H9 (cell line): ENCODE data around the gene FAM83E. TPM values are rescaled to one million over a fixed set of nuclear protein-coding genes. Genes with fewer than 3 reads are reported as not detected.

Experiments used
- DNase-seq: peaks from one replicate; pipeline ENCODE4 v3.0.0-alpha.2; 2017
- H2AFZ ChIP-seq: one replicate; pipeline ENCODE4 v1.6.1; 2013; ENCODE audit warnings: mild to moderate bottlenecking, low read length, control low read depth, moderate library complexity
- H2AK5ac ChIP-seq: 2 replicates; pipeline ENCODE4 v1.6.1; 2013; ENCODE audit warnings: low read length, control low read depth, mixed read lengths; ENCODE audit not compliant: insufficient read length
- H2BK120ac ChIP-seq: one replicate; pipeline ENCODE4 v1.6.1; 2013; ENCODE audit warnings: low read depth, mild to moderate bottlenecking, low read length, control low read depth, inconsistent platforms; ENCODE audit not compliant: poor library complexity, severe bottlenecking
- H2BK12ac ChIP-seq: 2 replicates; pipeline ENCODE4 v1.6.1; 2013; ENCODE audit warnings: low read length, control low read depth, mixed read lengths, low read depth; ENCODE audit not compliant: insufficient read length
- H2BK15ac ChIP-seq: 2 replicates; pipeline ENCODE4 v1.6.1; 2013; ENCODE audit warnings: low read depth, low read length, control low read depth
- H2BK20ac ChIP-seq: one replicate; pipeline ENCODE4 v1.6.1; 2013; ENCODE audit warnings: low read depth, mild to moderate bottlenecking, low read length, control low read depth, inconsistent platforms; ENCODE audit not compliant: poor library complexity, severe bottlenecking
- H2BK5ac ChIP-seq: 2 replicates; pipeline ENCODE4 v1.6.1; 2013; ENCODE audit warnings: low read length, control low read depth, mixed read lengths; ENCODE audit not compliant: insufficient read length
- H3K14ac ChIP-seq: 2 replicates; pipeline ENCODE4 v1.6.1; 2013; ENCODE audit warnings: low read length, control low read depth; ENCODE audit not compliant: insufficient read depth
- H3K18ac ChIP-seq: 2 replicates; pipeline ENCODE4 v1.6.1; 2013; ENCODE audit warnings: low read depth, mild to moderate bottlenecking, mixed read lengths, low read length, control low read depth; ENCODE audit not compliant: insufficient read length
- H3K23ac ChIP-seq: 2 replicates; pipeline ENCODE4 v1.6.1; 2013; ENCODE audit warnings: low read length, control low read depth, mixed read lengths, low read depth; ENCODE audit not compliant: insufficient read length
- H3K23me2 ChIP-seq: 2 replicates; pipeline ENCODE4 v1.6.1; 2013; ENCODE audit warnings: low read depth, mild to moderate bottlenecking, mixed read lengths, low read length, control low read depth; ENCODE audit not compliant: insufficient read length, poor library complexity, severe bottlenecking
- H3K27ac ChIP-seq: 2 replicates; pipeline ENCODE4 v1.5.1; 2013; ENCODE audit warnings: low read length, control low read depth, mixed read lengths, low read depth; ENCODE audit not compliant: insufficient read length
- H3K27me3 ChIP-seq: 2 replicates; pipeline ENCODE4 v1.6.1; 2013; ENCODE audit warnings: low read length, control low read depth, inconsistent platforms; ENCODE audit not compliant: insufficient read depth
- H3K4ac ChIP-seq: 2 replicates; pipeline ENCODE4 v1.6.1; 2013; ENCODE audit warnings: low read depth, mild to moderate bottlenecking, control low read depth, inconsistent platforms, low read length, moderate library complexity
- H3K4me1 ChIP-seq: 2 replicates; pipeline ENCODE4 v1.6.1; 2013; ENCODE audit warnings: low read length, control low read depth, inconsistent platforms; ENCODE audit not compliant: insufficient read depth
- H3K4me2 ChIP-seq: 2 replicates; pipeline ENCODE4 v1.6.1; 2013; ENCODE audit warnings: low read length, control low read depth, mixed read lengths; ENCODE audit not compliant: insufficient read length, insufficient read depth
- H3K56ac ChIP-seq: 2 replicates; pipeline ENCODE4 v1.6.1; 2013; ENCODE audit warnings: low read depth, mild to moderate bottlenecking, mixed read lengths, low read length, control low read depth; ENCODE audit not compliant: insufficient read length
- H3K79me1 ChIP-seq: 2 replicates; pipeline ENCODE4 v1.6.1; 2013; ENCODE audit warnings: low read depth, mild to moderate bottlenecking, moderate library complexity, low read length, control low read depth, inconsistent platforms; ENCODE audit not compliant: insufficient read depth, poor library complexity, severe bottlenecking
- H3K79me2 ChIP-seq: 2 replicates; pipeline ENCODE4 v1.6.1; 2013; ENCODE audit warnings: low read length, control low read depth, inconsistent platforms; ENCODE audit not compliant: insufficient read depth
- H3K9ac ChIP-seq: 2 replicates; pipeline ENCODE4 v1.6.1; 2013; ENCODE audit warnings: low read length, control low read depth, mixed read lengths; ENCODE audit not compliant: insufficient read length; ENCODE audit errors: extremely low read depth
- H3K9me3 ChIP-seq: one replicate; pipeline ENCODE4 v1.6.1; 2013; ENCODE audit warnings: low read depth, low read length, inconsistent platforms; ENCODE audit not compliant: control insufficient read depth
- H3T11ph ChIP-seq: one replicate; pipeline ENCODE4 v1.6.1; 2013; ENCODE audit warnings: mild to moderate bottlenecking, low read length, control low read depth, inconsistent platforms
- H4K20me1 ChIP-seq: one replicate; pipeline ENCODE4 v1.6.1; 2013; ENCODE audit not compliant: control insufficient read depth, insufficient read length, insufficient read depth
- H4K5ac ChIP-seq: 2 replicates; pipeline ENCODE4 v1.6.1; 2013; ENCODE audit warnings: low read depth, mild to moderate bottlenecking, mixed read lengths, low read length, control low read depth; ENCODE audit not compliant: insufficient read length
- H4K8ac ChIP-seq: replicated peaks from 2 replicates; pipeline ENCODE4 v1.6.1; 2013; ENCODE audit warnings: low read length, control low read depth, mixed read lengths, low read depth; ENCODE audit not compliant: insufficient read length
- H4K91ac ChIP-seq: 2 replicates; pipeline ENCODE4 v1.6.1; 2013; ENCODE audit warnings: low read depth, mild to moderate bottlenecking, moderate library complexity, mixed read lengths, low read length, control low read depth; ENCODE audit not compliant: insufficient read length
- H3K27ac Mint-ChIP-seq, 3 experiments: 2 replicates in 2 of 3; 3 replicates in 1 of 3; pipeline ENCODE4 v1.8.0; 2020 to 2021; ENCODE audit warnings: mixed read lengths in 3 of 3, mild to moderate bottlenecking in 1 of 3, moderate library complexity in 1 of 3
- H3K27me3 Mint-ChIP-seq: 2 replicates; pipeline ENCODE4 v1.8.0; 2021; ENCODE audit warnings: low read depth, mild to moderate bottlenecking, moderate library complexity, mixed read lengths
- H3K36me3 Mint-ChIP-seq, 3 experiments: 2 replicates in 2 of 3; 3 replicates in 1 of 3; pipeline ENCODE4 v1.8.0; 2020 to 2021; ENCODE audit warnings: low read depth in 3 of 3, mixed read lengths in 3 of 3; ENCODE audit not compliant: insufficient read depth in 1 of 3
- H3K4me1 Mint-ChIP-seq, 2 experiments: 2 replicates each; pipeline ENCODE4 v1.8.0; 2020; ENCODE audit warnings: mixed read lengths in 2 of 2
- H3K4me3 Mint-ChIP-seq, 2 experiments: 2 replicates in 1 of 2; 3 replicates in 1 of 2; pipeline ENCODE4 v1.8.0; 2020 to 2021; ENCODE audit warnings: mild to moderate bottlenecking in 2 of 2, mixed read lengths in 2 of 2, moderate library complexity in 1 of 2
- H3K9me3 Mint-ChIP-seq, 2 experiments: 2 replicates in 1 of 2; 3 replicates in 1 of 2; pipeline ENCODE4 v1.8.0; 2020; ENCODE audit warnings: mild to moderate bottlenecking in 2 of 2, mixed read lengths in 2 of 2, moderate library complexity in 1 of 2
- CTCF ChIP-seq: fragments of 200-600 bp; sonication (generic); conservative IDR thresholded peaks from 3 replicates; pipeline ENCODE4 v1.8.0; 2021; ENCODE audit warnings: antibody characterized with exemption, mild to moderate bottlenecking
- WGBS: extraction: QIAGEN DNeasy Blood & Tissue Kit; methylation state at CpG from one replicate; pipeline ENCODE4 v1.1.7; 2013; ENCODE audit warnings: missing lambda C conversion rate, low lambda C conversion rate, mixed read lengths; ENCODE audit not compliant: insufficient read length; ENCODE audit errors: extremely low coverage; 5-methylcytosine and 5-hydroxymethylcytosine counted together
- total RNA-seq: library from RNA; stranded (reverse); gene quantifications from 2 replicates; pipeline ENCODE4 v1.2.1, GENCODE V29; 2021

Gene FAM83E
- total RNA-seq, 1 experiment from 2014 or later: 9.2 TPM

- Histone ChIP-seq H4K5ac (no peak overlapping the region), H4K20me1 (no peaks in the 10 kb centered on the region), H2BK120ac (no peak overlapping the region), H2BK20ac (no peak overlapping the region), H3K14ac (no peak overlapping the region; the same call in 1 of the 2 replicates), H3K4me2 (no peak overlapping the region), H3K4ac (no peak overlapping the region), H3K9me3 (no peaks in the 10 kb centered on the region), H2BK15ac (no peak overlapping the region), H3K4me1 (no peaks in the 10 kb centered on the region), H3K18ac (no peak overlapping the region), H2AFZ (no peak overlapping the region), H2BK5ac (no peak overlapping the region), H4K8ac (no peak overlapping the region), H3K23me2 (peaks cover 9% of the 10 kb centered on the region), H3K27ac (no peak overlapping the region), H3K79me1 (no peaks in the 10 kb centered on the region), H3K23ac (no peak overlapping the region), H2BK12ac (no peak overlapping the region), H3T11ph (no peak overlapping the region), H2AK5ac (no peak overlapping the region), H3K79me2 (no peaks in the 10 kb centered on the region), H3K56ac (no peak overlapping the region), H4K91ac (no peak overlapping the region), H3K27me3 (no peaks in the 10 kb centered on the region), H3K9ac (no peak overlapping the region)
- Mint-ChIP-seq H3K36me3 (no peaks in the 10 kb centered on the region), H3K4me3 (0 out of 5 replicates have a peak overlapping the region, but pooled peaks of 1 of the 2 experiments have one; percentile 26), H3K9me3 (no peaks in the 10 kb centered on the region; a peak in 1 of 5 replicates), H3K27ac (no peak overlapping the region), H3K4me1 (peaks cover 7 to 8% of the 10 kb centered on the region in 2 experiments; a peak in 3 of 4 replicates), H3K27me3 (peaks cover 41% of the 10 kb centered on the region)
- peak; percentile 40 for TF ChIP-seq CTCF
- no CpG with 5 or more reads among the region's 5 CpGs for WGBS
- DNase-seq: no peak
Observed at GRCh38 chr19:48591021-48591420, 23.9 kb downstream of the FAM83E start.
